ENCODE data around the gene C2CD2.
A peak's percentile ranks its signal among the peaks of the same experiment; 100 is the strongest.

Gene C2CD2

GRCh38 chr21:41945982-41946381, 7.8 kb downstream of the C2CD2 start:
- no peaks in the 10 kb centered on the region for H3K36me3 Mint-ChIP-seq
- H3K9me3 Mint-ChIP-seq = no peaks in the 10 kb centered on the region
- no peaks in the 10 kb centered on the region for H3K4me1 Mint-ChIP-seq
- H3K27ac Mint-ChIP-seq = no peak overlapping the region
- peaks cover 4% of the 10 kb centered on the region for H3K27me3 Mint-ChIP-seq
- DNase-seq = no peak
- H3K4me3 Mint-ChIP-seq = no peak overlapping the region
- CTCF ChIA-PET = no interaction called here

- no peak for DNase-seq
- no peaks in the 10 kb centered on the region for H3K9me3 Mint-ChIP-seq
- H3K4me3 Mint-ChIP-seq = no peak overlapping the region
- H3K4me1 Mint-ChIP-seq = no peaks in the 10 kb centered on the region
- CTCF ChIA-PET = interaction anchor here (1.0 kb wide), 1 partner anchor 174 kb away, joined by 3 read pairs; no protein-coding TSS in a partner anchor
- H3K27me3 Mint-ChIP-seq = peaks cover 4% of the 10 kb centered on the region
- H3K36me3 Mint-ChIP-seq = no peaks in the 10 kb centered on the region
- no peak overlapping the region for H3K27ac Mint-ChIP-seq
Observed at GRCh38 chr21:41943851-41944250, 10.0 kb downstream of the C2CD2 start.

- Mint-ChIP-seq H3K4me3 (no peak overlapping the region), H3K36me3 (no peaks in the 10 kb centered on the region), H3K27ac (no peak overlapping the region), H3K27me3 (peaks cover 9% of the 10 kb centered on the region), H3K4me1 (no peaks in the 10 kb centered on the region), H3K9me3 (no peaks in the 10 kb centered on the region)
- CTCF ChIA-PET = no interaction called here
- DNase-seq = no peak
Observed at GRCh38 chr21:41942457-41942856, 11.4 kb downstream of the C2CD2 start.

- no peaks in the 10 kb centered on the region for H3K9me3 Mint-ChIP-seq
- CTCF ChIA-PET = no interaction called here
- no peaks in the 10 kb centered on the region for H3K4me1 Mint-ChIP-seq
- H3K36me3 Mint-ChIP-seq = no peaks in the 10 kb centered on the region
- DNase-seq = no peak
- no peak overlapping the region for H3K4me3 Mint-ChIP-seq
- peaks cover 12% of the 10 kb centered on the region for H3K27me3 Mint-ChIP-seq
- no peak overlapping the region for H3K27ac Mint-ChIP-seq
Observed at GRCh38 chr21:41941941-41942340, 11.9 kb downstream of the C2CD2 start.

- DNase-seq = no peak
- Mint-ChIP-seq H3K27me3 (peaks cover 18% of the 10 kb centered on the region), H3K9me3 (no peaks in the 10 kb centered on the region), H3K4me1 (no peaks in the 10 kb centered on the region), H3K36me3 (no peaks in the 10 kb centered on the region), H3K4me3 (no peak overlapping the region), H3K27ac (no peak overlapping the region)
- CTCF ChIA-PET = interaction anchor here (0.9 kb wide), 1 partner anchor 12 kb away, joined by 3 read pairs; no protein-coding TSS in a partner anchor
Observed at GRCh38 chr21:41940431-41940830, 13.4 kb downstream of the C2CD2 start.

- Mint-ChIP-seq H3K27ac (no peak overlapping the region), H3K4me3 (no peak overlapping the region), H3K9me3 (no peaks in the 10 kb centered on the region), H3K4me1 (no peaks in the 10 kb centered on the region), H3K36me3 (no peaks in the 10 kb centered on the region), H3K27me3 (peaks cover 26% of the 10 kb centered on the region)
- CTCF ChIA-PET = no interaction called here
- DNase-seq = no peak
Observed at GRCh38 chr21:41939391-41939790, 14.4 kb downstream of the C2CD2 start.

GRCh38 chr21:41933313-41934079, 20.3 kb downstream of the C2CD2 start:
- H3K4me3 Mint-ChIP-seq = no peak overlapping the region
- H3K4me1 Mint-ChIP-seq = peaks cover 19% of the 10 kb centered on the region
- H3K9me3 Mint-ChIP-seq = no peaks in the 10 kb centered on the region
- H3K27ac Mint-ChIP-seq = no peak overlapping the region
- peaks cover 1% of the 10 kb centered on the region for H3K36me3 Mint-ChIP-seq
- H3K27me3 Mint-ChIP-seq = peaks cover 34% of the 10 kb centered on the region
- CTCF ChIA-PET = interaction anchor here (0.7 kb wide), 1 partner anchor 16 kb away, joined by 4 read pairs; no protein-coding TSS in a partner anchor
- DNase-seq = no peak

GRCh38 chr21:41932576-41933312, 21.1 kb downstream of the C2CD2 start:
- H3K36me3 Mint-ChIP-seq = peaks cover 2% of the 10 kb centered on the region
- DNase-seq = no peak
- H3K27ac Mint-ChIP-seq = no peak overlapping the region
- H3K4me3 Mint-ChIP-seq = no peak overlapping the region
- CTCF ChIA-PET = interaction anchor here (0.7 kb wide), 1 partner anchor 17 kb away, joined by 4 read pairs; no protein-coding TSS in a partner anchor
- H3K4me1 Mint-ChIP-seq = peaks cover 26% of the 10 kb centered on the region
- H3K27me3 Mint-ChIP-seq = peaks cover 30% of the 10 kb centered on the region
- H3K9me3 Mint-ChIP-seq = no peaks in the 10 kb centered on the region

- no peak overlapping the region for H3K4me3 Mint-ChIP-seq
- peaks cover 30% of the 10 kb centered on the region for H3K27me3 Mint-ChIP-seq
- H3K27ac Mint-ChIP-seq = no peak overlapping the region
- peaks cover 2% of the 10 kb centered on the region for H3K36me3 Mint-ChIP-seq
- peaks cover 32% of the 10 kb centered on the region for H3K4me1 Mint-ChIP-seq
- DNase-seq = no peak
- CTCF ChIA-PET = no interaction called here
- H3K9me3 Mint-ChIP-seq = no peaks in the 10 kb centered on the region
Observed at GRCh38 chr21:41932191-41932575, 21.6 kb downstream of the C2CD2 start.

- CTCF ChIA-PET = no interaction called here
- H3K27ac Mint-ChIP-seq = no peak overlapping the region
- H3K4me1 Mint-ChIP-seq = peaks cover 43% of the 10 kb centered on the region
- H3K27me3 Mint-ChIP-seq = peaks cover 22% of the 10 kb centered on the region
- H3K4me3 Mint-ChIP-seq = no peak overlapping the region
- no peaks in the 10 kb centered on the region for H3K9me3 Mint-ChIP-seq
- H3K36me3 Mint-ChIP-seq = peaks cover 2% of the 10 kb centered on the region
- no peak for DNase-seq
Observed at GRCh38 chr21:41931041-41931451, 22.8 kb downstream of the C2CD2 start.

GRCh38 chr21:41929248-41929647, 24.6 kb downstream of the C2CD2 start:
- peaks cover 2% of the 10 kb centered on the region for H3K36me3 Mint-ChIP-seq
- peaks cover 60% of the 10 kb centered on the region for H3K4me1 Mint-ChIP-seq
- CTCF ChIA-PET = no interaction called here
- no peak overlapping the region for H3K4me3 Mint-ChIP-seq
- H3K9me3 Mint-ChIP-seq = no peaks in the 10 kb centered on the region
- DNase-seq = no peak
- peaks cover 13% of the 10 kb centered on the region for H3K27me3 Mint-ChIP-seq
- H3K27ac Mint-ChIP-seq = no peak overlapping the region

- no peaks in the 10 kb centered on the region for H3K9me3 Mint-ChIP-seq
- no peak for DNase-seq
- H3K36me3 Mint-ChIP-seq = peaks cover 2% of the 10 kb centered on the region
- CTCF ChIA-PET = no interaction called here
- no peak overlapping the region for H3K4me3 Mint-ChIP-seq
- peaks cover 65% of the 10 kb centered on the region for H3K4me1 Mint-ChIP-seq
- H3K27me3 Mint-ChIP-seq = peaks cover 12% of the 10 kb centered on the region
- peak overlapping the region; percentile 72 for H3K27ac Mint-ChIP-seq
Observed at GRCh38 chr21:41928621-41929220, 25.1 kb downstream of the C2CD2 start.

- peaks cover 9% of the 10 kb centered on the region for H3K36me3 Mint-ChIP-seq
- H3K27me3 Mint-ChIP-seq = peaks cover 4% of the 10 kb centered on the region
- H3K9me3 Mint-ChIP-seq = no peaks in the 10 kb centered on the region
- DNase-seq = peak; percentile 55
- peak overlapping the region; percentile 75 for H3K27ac Mint-ChIP-seq
- CTCF ChIA-PET = no interaction called here
- H3K4me3 Mint-ChIP-seq = no peak overlapping the region
- peaks cover 65% of the 10 kb centered on the region for H3K4me1 Mint-ChIP-seq
Observed at GRCh38 chr21:41927727-41928409, 25.9 kb downstream of the C2CD2 start.

GRCh38 chr21:41926807-41927171, 27.0 kb downstream of the C2CD2 start:
- CTCF ChIA-PET = interaction anchor here (1.2 to 1.5 kb wide), 2 partner anchors 21 to 181 kb away, joined by 3 to 5 read pairs; no protein-coding TSS in a partner anchor
- Mint-ChIP-seq H3K27me3 (no peaks in the 10 kb centered on the region), H3K36me3 (peaks cover 9% of the 10 kb centered on the region), H3K9me3 (no peaks in the 10 kb centered on the region), H3K27ac (peak overlapping the region; percentile 99), H3K4me3 (peak overlapping the region; percentile 92), H3K4me1 (peaks cover 66% of the 10 kb centered on the region)
- DNase-seq = no peak
